Upper lobe of left lung (tissue), 4 donors: Measurements from ENCODE around the gene ZSCAN26.

Source experiments
- EP300 ChIP-seq, 4 donors: sonication (generic); formaldehyde crosslinking; IDR thresholded peaks; one replicate each; pipeline ENCODE4 v1.5.1; 2017; ENCODE audit warnings: antibody characterized with exemption in 4 of 4, control low read depth in 2 of 4
- POLR2A ChIP-seq, 4 donors: fragments of 450-650 bp; IDR thresholded peaks; one replicate each; pipeline ENCODE4 v1.5.1; 2016 to 2017; ENCODE audit warnings: antibody characterized with exemption in 4 of 4, mild to moderate bottlenecking in 2 of 4
- TF ChIP-seq, protein P1 (sequence below), 6 experiments: fragments of 450-650 bp in 4 of 6; fragments of 200-600 bp in 2 of 6; sonication (generic) in 2 of 6; IDR thresholded peaks; one replicate each; pipeline ENCODE4 v1.5.1; 2016 to 2019; ENCODE audit warnings: antibody characterized with exemption in 6 of 6

DNA sequence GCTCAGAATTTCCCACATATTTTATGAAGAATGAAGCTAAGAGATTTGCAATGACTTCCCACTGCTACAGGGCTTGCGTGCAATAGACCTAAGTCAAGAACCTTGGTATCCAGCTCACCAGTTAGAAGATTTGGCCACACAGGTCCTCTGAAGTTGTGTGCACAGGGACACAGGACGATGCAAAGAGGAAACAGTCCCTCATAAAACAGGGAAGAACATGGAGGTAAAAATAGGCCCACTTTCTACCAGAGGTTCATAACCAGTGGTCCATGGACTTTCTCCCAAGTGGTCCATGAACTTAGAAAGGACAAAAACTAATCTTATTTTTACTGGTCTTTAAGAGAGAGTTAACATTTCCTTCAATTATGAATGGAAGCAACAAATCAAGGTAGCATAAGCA is 16.2 kb upstream of the ZSCAN26 start:
- TF ChIP-seq, protein P1, sequence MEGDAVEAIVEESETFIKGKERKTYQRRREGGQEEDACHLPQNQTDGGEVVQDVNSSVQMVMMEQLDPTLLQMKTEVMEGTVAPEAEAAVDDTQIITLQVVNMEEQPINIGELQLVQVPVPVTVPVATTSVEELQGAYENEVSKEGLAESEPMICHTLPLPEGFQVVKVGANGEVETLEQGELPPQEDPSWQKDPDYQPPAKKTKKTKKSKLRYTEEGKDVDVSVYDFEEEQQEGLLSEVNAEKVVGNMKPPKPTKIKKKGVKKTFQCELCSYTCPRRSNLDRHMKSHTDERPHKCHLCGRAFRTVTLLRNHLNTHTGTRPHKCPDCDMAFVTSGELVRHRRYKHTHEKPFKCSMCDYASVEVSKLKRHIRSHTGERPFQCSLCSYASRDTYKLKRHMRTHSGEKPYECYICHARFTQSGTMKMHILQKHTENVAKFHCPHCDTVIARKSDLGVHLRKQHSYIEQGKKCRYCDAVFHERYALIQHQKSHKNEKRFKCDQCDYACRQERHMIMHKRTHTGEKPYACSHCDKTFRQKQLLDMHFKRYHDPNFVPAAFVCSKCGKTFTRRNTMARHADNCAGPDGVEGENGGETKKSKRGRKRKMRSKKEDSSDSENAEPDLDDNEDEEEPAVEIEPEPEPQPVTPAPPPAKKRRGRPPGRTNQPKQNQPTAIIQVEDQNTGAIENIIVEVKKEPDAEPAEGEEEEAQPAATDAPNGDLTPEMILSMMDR (IDR thresholded peaks at IDR 0.05) = no peak
- TF ChIP-seq POLR2A (IDR thresholded peaks at IDR 0.05) (no peak), EP300 (IDR thresholded peaks at IDR 0.05) (no peak)
